GM12801 (cell line): ENCODE data around the gene C20orf96.

Source experiments
- CTCF ChIP-seq: IDR thresholded peaks from one replicate; pipeline ENCODE4 v1.5.1; 2011; ENCODE audit warnings: control low read depth; ENCODE audit not compliant: insufficient read length; ENCODE audit errors: extremely low read depth

C20orf96 gene

GRCh38 chr20:284172-284571, 6.4 kb downstream of the C20orf96 start:
- no peak for TF ChIP-seq CTCF

DNA sequence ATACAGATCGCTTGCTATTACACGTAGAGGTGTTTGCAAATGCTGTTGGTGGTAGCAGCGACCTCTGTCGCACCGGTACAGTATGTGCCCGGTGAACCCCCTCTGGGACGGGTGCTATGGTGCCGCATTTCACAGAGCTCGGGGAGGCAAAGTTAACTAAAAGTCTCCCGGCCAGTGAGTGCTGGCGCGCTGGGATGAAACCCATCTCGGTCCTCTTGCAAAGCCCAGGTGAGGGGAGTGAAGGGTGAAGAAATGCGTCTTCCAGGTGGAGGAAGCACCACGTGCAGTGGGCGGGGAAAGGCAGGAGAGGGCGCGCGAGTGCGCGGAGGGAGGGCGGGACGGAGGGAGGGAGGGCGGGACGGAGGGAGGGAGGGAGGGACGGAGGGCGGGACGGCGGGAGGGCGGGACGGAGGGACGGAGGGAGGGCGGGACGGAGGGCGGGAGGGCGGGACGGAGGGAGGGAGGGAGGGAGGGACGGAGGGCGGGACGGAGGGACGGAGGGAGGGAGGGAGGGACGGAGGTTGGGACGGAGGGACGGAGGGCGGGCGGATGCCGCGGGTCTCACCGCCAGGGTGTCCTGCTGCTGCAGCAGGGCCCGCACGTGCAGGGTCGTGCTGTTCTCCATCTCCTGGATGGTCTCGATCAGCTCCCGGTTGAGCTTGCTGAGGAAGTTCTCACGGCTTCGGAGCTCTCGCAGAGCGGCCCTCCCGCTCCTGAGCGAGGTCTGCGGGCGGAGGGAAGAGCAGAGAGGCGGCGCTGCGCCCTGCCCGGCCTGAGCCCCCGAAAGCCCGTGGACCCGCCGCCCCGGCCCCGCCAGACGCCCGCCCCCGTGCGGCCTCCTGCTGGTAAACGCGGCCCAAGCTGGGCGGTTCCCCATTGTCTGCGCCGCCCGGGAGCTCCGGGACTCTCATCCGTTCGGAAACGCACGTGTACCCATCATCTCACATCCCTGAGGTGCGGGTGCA, 11.7 kb downstream of the C20orf96 start:
- no peak for TF ChIP-seq CTCF

DNA sequence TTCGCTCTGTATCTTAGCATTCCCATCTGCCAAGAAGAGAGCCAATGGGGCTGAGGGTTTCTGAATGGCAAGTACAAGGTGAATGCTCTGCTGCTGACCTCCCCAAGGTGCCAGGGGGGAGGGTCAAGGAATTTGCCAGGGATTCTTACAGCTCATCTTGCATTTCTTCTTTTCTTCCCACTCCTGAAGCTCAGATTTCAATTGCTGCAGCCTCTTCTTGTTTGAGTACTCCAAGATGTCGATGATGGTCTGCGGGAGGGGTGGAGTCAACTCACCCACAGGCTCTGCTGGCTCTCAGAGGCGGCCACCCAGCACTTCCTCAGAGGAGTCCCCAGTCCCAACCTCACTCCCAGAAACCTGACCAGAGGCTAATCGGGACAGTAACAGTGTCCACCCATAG, 12.4 kb downstream of the C20orf96 start:
- no peak for TF ChIP-seq CTCF

DNA sequence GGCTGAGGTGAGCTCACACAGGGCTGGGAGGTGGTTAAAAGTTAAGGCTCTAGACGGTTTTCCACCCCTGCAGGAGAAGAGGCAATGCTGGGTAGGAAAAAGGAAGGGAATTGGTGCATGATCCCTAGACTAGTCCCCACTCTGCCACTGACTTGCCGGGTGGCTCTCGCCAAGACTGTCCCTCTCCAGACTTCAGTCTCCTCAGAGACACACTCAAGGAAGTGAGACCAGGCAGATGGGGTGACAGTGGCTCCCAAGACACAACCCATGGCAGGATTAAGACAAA, 13.1 kb downstream of the C20orf96 start:
- no peak for TF ChIP-seq CTCF

- no peak for TF ChIP-seq CTCF
Measured at GRCh38 chr20:276620-277495, 13.7 kb downstream of the C20orf96 start.

GRCh38 chr20:275791-276190, 14.8 kb downstream of the C20orf96 start:
- TF ChIP-seq CTCF = no peak

DNA sequence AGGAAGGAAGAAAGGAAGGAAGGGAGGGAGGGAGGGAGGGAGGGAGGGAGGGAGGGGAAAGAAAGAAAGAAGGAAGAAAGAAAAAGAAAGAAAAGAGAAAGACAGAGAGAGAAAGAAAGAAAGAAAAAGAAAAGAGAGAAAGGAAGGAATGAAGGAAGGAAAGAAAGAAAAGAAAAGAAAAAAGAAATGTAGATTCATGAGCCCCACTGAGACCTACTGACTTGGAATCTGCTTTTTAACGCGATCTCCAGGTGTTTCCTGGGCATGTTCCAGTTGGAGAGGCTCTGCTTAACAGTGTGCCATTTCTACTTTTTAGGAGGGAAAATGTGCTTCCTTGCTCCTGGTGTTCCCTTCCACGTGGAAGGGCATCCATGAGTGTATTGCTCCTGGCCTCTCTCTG, 16.7 kb downstream of the C20orf96 start:
- TF ChIP-seq CTCF = no peak
